GM19468 (cell line): ENCODE measurements around the gene IFI27L1.

Source experiments
- ATAC-seq: cut with Tn5 transposase; IDR thresholded peaks from one replicate; pipeline ENCODE4 v1.9.1; 2021; ENCODE audit warnings: mild to moderate bottlenecking, moderate library complexity, moderate number of reproducible peaks; ENCODE audit not compliant: unreplicated experiment; ENCODE audit errors: extremely low read depth

The IFI27L1 gene

DNA sequence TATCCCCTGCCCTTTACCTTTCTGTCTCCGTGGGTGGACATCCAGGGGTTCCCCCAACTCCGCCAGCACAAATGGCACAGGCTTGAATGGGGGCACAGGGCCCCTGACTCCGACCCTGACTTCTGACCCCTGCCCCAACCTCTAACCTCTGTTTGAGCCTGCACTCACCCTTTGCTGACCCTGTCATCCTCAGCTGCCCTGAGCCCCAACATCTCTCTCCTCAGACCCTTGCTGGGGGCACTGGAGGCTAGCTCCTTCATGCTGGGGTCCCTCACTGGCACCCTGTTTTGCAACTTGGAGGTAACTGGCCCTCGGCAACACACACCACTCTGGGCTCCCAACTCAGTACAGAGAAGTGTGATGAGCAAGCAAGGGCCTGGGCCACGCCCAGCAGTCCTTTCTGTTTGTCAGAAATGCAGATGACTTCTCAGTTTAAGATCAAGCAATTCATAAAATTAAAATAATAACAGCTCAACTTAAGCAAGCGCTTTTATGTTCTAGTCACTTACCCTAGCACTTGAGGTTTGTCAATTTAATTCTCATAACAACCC lies 31.5 kb downstream of the IFI27L1 start:
- no peak for ATAC-seq

DNA sequence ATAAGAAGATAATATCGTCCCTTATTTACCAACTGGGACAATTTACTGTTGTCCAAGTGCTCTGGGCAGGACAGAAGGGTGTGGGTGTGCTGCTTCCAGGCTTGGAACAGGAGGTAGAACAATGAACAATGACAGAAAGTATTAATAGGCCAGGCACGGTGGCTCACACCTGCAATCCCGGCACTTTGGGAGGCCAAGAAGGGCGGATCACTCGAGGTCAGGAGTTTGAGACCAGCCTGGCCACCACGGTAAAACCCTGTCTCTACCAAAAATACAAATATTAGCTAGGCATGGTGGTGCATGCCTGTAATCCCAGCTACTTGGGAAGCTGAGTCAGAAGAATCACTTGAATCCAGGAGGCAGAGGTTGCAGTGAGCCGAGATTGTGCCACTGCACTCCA lies 32.0 kb downstream of the IFI27L1 start:
- ATAC-seq = no peak

DNA sequence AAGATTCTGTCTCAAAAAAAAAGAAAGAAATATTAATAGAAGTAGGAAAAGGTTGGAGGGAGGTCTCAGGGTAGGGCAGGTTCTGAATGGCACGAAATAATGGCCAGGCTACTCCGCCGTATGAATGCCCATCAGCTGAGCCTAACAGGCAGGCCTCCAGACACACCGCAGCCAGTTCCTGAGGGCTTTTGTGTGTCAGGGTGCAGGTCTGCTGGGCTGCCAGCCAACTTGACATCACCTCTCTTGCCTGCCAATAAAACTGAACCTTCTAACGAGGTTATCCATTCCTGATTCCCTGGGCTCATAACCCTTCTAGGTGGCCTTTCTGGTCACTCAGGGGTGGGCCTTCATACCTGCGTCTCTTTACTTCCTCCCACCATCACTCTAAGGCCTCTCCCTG lies 32.4 kb downstream of the IFI27L1 start:
- ATAC-seq = no peak

DNA sequence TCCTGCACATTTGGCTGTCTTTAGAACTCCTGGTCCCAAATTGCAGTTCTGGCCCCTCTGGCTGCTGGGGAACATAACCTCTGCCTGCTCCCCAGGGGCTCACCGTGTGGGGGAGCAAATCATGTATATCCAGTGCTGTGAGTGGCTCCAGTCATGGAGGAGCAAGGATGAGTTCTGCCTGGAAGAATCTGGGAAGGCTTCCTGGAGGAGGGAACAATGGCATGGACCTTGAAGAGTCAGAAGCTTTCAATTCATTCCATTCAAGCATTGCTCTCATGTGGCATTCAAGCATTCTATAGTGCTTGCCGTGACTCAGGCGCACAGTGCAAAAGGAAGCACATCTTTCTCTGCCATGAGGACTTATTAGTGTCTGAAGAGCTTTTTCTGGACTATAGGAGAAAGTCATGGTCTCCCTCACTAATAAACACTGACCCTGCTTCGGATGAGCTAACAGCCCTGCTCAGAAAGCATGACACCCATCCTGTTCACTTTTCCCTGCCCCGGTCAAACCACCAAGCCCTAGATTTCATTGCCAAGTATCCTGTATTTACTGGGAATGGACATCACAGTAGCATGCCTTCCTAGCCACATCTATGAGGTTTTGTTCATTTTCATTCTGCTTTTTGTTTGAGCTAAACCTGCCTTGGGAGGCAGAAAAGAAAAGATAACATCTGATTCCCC lies 32.9 kb downstream of the IFI27L1 start:
- no peak for ATAC-seq

DNA sequence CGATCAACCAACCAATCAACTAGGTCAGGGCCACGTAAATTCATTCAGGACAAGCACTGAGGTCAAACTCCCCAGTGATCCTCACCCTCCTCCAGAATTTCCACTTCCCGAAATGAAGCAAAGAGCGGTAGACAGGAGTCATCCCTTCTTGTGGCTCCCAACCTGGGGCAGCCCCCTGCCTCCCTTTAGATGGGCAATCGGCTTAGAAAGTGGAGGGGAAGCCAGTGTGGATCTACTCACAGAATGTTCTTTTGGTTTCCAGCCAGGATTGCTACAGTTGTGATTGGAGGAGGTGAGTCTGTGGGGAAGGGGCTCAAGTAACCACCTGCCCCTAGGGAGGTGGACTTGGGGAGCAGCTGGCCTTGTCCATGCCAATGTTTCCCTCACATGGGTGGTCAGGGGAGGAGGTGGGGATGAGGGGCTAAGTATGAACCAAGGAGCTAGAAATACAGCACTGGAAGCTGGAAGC lies 33.5 kb downstream of the IFI27L1 start:
- no peak for ATAC-seq

DNA sequence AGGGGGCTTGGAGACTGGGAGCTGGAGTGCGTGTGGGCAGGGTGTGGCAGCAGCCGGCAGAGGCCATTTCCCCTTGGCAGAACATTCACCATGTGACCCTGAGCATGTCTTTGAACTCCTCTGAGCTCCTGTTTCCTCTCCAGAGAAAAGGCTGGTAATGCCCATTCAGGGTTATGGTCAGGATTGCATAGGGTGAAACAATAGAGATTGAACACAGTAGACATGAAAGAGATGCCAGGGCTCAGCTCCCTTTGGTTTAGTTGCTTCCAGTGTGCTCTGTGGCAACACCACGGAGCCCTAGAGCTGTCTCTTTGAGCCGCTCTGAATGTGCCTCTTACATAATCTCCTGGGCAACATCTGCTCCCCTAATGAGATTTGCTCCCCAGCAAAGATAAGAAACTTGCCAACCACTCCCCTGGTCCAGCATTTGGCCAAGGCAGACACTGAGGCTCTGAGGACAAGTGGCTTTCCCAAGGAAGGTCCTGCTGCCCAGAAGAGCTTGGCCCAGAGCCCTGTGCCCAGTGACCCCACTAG lies 34.0 kb downstream of the IFI27L1 start:
- ATAC-seq = no peak

DNA sequence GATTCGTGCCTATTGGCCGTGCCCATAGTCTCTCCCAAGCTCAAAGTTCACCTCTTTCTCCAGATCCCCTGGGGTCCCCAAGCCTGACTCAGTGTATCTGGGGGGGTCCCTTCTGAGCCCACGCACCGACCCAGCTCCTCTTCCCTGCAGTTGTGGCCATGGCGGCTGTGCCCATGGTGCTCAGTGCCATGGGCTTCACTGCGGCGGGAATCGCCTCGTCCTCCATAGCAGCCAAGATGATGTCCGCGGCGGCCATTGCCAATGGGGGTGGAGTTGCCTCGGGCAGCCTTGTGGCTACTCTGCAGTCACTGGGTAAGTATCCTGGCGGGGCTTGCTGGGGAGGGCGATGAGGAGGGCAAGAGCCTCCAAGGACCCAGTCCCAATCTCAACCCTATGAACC lies 34.5 kb downstream of the IFI27L1 start:
- no peak for ATAC-seq

DNA sequence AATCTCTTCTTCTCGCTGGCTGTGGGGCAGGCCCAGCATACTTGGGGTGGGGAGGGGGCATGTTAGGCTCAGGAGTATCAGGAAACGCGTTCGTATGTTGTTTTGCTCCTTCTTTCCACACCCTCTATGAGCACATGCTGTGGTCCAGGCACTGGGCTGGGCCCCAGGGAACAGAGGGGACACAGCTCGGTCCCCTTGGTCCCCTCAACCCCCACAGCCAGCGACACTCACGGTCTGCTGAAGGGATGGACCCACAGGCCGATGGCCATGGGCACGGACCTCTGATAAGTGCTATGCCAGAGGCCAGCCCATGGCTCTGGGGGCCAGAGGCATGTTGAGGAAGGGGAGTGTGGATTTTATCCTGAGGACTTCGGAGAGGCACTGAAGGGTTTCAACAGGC lies 35.6 kb downstream of the IFI27L1 start:
- ATAC-seq = no peak

DNA sequence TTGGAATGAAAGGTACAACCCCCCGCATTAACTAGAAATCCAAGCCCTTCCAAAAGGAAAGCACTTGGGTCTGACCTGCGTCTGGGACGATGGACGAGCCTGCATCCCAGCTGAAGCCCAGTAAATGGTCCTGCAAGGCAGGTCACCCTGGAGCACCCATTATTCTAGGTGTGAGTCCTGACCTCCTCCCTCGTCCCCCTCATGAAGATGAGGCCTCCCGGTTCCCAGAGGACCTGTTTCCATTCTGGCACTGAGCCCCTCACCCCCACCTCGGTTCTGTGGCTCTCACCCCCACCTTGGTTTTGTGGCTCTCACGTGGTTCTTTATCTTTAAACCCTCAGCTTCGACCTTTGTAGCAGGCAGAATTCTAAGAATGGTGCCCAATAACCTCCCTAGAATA lies 36.7 kb downstream of the IFI27L1 start:
- ATAC-seq = no peak

DNA sequence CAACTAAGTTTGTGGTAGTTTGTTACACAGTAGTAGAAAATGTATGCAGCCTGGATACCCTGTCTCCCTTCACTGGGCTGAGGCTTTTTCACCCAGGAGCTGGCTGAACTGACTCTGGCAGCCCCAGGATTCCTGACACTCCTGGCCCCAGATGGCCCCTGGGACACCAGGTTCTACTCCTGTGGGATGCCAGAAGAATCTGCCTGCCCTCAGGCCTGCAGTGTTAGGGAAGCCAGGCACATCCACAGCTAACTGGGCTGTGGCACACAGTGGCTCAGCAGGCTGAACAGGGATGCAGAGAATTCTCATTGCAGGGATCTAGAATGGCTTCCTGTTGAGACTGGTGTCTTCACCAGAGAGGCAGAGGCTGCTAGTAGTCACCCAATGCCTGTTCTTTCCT lies 38.0 kb downstream of the IFI27L1 start:
- no peak for ATAC-seq

DNA sequence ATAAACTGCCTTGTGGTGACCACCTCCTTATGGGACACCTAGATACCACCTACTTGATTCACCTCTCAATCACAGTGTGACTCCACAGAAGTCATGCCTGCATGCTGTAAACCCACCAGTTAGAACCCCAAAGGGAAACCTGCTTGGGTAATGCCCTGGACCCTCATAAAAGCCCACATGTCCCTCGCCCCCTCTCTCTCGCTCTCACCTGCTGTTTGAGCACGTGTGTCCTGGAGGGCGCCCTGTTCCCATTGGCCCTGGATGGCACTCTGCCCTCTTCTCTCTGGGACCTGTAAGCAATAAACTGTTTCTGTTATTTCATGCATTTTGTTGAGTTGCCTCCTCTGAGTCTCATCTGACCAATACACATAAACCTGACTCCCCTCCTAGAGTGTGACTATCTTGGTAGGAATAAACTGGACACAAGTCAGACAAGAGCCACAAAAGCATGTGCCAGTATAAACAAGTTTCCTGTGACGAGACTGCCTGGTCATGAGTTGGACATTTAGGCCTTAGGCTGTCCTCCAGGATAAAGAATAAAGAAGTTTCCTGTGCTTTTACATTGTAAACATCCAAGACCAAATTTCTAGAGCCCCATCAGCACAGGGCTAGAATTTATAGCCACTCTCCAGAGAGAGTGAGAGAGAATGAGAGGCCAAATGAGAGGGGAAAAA lies 39.7 kb downstream of the IFI27L1 start:
- no peak for ATAC-seq

DNA sequence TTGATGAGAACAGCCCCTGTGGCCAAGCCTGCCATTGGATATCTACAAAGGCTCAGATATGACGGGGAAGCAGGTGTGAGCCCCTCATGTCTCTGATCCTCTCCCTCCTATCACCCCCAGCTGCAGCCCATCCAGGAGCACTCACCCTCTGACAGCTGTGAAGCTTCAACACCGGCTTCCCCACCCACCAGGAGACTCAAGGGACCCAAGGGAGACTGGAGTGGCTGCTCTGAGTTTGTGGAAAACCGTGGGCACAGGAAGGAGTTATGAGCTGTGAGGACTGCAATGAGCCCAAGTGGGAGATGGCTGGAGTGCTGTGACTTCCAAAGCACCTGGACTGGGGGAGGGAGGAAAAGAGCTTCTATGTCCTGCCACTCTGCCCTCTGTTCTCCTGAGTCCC lies 40.4 kb downstream of the IFI27L1 start:
- ATAC-seq = no peak

DNA sequence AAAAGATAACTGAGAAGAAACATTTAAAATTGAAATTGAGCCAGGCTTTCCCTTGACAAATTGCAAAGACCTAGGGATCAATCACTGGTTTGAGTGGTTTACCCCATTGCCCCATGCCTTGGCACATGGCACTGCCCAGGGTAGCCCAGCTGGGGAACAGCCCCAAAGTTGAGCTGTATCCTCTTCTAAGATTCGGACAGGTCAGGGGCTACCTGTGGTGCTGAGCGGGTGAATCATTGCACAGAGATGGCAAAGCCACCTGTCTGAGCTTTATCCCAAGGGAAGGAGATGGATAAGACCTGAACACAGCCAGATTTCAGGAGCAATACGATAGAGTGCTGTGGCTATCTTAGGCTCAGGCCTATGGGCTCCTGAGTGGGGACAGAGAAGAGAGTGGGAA lies 41.3 kb downstream of the IFI27L1 start:
- no peak for ATAC-seq

DNA sequence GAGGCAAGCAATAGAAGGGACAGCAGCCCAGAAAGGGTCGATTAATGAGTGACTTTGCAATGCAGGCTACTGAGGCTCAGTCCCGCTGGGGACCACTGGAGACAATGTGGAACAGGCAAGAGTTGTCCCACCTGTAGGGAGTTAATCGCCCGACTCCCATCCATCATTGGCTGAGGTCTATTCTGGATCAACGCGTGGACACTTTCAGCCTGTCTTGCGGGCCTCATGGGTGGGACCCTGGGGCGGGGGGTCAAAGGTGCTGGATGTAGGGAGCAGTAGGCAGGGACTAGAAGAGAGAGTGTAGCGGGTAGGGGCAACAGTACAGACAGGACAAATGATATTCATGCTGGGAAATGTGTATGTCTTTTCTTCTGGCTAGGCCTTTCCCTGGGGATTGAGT lies 42.2 kb downstream of the IFI27L1 start:
- ATAC-seq = no peak

DNA sequence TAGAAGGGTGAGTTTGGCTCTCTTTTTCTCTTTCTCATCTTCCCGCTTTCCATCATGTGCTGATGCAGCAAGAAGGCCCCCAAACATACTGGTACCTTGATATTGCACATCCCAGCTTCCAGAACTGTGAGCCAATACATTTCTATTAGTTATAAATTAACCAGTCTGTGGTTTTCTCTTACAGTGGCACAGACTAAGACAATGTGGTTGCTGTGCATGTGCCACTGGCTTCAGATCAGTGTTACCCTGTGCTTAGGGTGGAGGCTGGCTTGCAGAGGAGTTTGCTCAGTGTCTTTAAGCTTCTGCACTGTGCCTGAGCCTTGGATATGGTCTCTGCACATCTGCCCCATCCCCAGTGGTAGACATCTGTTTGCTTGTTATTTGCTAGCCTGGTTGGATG lies 42.8 kb downstream of the IFI27L1 start:
- no peak for ATAC-seq

DNA sequence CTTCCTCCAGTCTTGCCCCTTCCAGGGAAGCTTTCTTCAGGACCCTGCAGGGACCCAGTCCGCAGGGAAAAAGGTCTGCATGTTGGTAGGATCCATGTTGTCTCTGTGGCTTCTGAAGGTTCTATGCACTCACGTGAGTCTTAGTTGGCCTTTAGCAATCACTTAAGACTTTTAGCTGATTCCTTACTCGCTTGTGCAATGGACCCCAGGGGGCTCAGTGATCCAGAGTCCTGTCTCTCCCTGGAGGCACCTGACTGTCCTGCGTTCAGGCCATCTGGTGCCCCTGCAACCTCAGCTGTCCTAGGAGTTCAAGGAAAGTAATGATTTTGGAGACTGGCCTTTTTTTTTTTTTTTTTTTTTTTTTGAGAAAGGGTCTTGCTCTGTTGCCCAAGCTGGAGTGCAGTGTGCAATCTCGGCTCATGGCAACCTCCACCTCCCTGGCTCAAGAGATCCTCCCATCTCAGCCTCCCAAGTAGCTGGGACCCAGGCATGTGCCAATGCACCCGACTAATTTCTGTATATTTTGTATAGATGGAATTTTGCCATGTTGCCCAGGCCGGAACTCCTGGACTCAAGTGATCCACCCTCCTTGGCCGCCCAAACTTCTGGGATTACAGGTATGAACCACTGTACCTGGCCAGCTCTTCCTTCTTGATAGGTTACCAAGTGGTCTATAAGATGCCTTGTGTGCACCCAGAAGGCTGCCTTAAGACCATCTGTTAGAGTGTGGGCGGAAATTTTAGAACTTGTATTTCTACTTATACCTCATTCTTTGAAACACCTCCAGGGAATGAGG lies 43.7 kb downstream of the IFI27L1 start:
- ATAC-seq = no peak

DNA sequence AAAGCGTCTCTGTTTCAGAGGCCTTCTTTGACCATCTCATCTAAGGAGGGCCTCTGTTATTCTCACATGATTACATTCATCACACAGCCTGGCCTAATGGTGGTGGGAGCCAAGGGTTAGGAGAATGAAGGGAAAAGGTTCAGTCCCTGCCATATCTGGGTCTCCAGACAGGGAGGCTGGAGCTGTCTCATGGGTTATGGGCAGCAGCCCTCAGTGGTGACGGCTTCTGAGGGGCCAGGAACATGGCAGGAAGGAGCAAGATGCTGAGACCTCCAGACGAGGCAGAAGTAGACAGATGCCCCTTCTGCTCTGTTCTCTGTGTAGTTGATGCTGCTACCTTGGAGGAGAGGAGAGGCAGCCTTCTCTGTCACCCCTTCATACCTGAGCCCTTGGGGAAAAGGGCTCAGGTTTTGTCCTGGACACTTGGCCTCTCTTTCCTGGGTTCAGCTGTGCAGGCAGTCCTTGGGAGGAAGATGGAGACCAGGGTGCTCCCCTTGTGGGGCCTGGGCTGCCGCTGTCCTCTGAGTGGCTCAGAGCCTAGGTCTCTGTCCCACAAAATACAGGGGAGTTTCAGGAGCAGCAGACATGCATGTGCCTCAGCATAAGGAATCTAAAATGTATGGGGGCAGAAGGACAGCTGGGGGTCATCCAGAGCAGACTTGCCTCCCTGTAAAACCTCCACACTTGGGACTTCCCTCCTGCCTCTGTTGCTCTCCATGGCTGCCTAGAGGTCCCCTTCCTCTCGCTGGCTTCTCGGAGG lies 44.7 kb downstream of the IFI27L1 start:
- ATAC-seq = no peak

DNA sequence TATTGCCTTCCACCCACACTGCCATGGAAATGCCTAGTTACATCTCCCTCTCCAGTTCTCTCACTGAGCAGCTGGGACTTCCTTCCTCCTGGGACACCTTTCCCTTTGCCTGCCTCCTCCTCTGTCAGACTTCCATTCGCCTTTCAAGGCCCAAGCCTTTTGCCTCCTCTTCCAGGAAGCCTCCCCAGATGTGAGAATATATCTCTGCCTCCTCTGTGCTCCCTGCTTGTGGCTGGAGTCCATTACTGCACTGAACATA lies 45.2 kb downstream of the IFI27L1 start:
- ATAC-seq = no peak

DNA sequence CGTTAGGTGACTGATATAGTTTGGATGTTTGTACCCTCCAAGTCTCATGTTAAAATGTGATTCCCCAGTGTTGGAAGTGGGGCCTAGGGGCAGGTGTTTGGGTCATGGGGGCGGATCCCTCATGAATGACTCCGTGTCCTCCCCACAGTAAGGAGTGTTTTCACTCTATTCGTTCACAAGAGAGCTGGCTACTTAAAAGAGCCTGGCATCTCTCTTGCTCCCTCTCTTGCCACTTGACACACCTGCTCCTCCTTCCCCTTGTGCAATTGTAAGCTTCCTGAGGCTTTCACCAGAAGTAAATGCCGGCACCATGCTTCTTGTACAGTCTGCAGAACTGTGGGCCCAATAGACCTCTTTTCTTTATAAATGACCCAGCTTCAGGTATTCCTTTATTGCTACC lies 45.7 kb downstream of the IFI27L1 start:
- ATAC-seq = no peak

DNA sequence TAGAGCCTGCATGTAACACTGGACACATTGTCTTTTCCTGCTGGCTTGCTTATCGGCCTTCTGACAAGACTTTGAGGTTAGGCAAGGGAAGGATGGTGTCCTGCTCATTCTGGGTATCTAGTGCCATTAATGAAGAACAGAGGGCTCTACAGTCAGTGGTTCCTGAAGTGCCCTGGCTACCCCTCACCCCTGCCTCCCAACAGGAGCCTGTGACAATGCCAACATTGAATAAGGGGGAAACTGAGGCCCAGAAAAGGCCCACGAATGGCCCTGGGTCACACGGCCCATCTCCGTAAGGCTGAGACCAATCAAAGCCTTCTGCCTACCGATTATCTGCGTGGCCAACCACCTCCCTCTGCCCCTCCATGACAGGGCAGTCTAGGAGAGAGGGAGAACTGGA lies 46.2 kb downstream of the IFI27L1 start:
- ATAC-seq = no peak
